Activated naive CD8-positive, alpha-beta T cell treated with anti-CD3 and anti-CD28 coated beads, Interleukin-2, amount 50 U/mL, for 24 hours (primary cell): ENCODE results near the gene TEX10.
"Not testable (repeated sequence)": the region's sequence is repeated elsewhere in the genome, so short reads cannot be mapped to it uniquely, and the experiment has no call there.

Source experiments
- ATAC-seq: fragments of 150-1000 bp; cut with Tn5 transposase; one replicate; pipeline ENCODE4 v1.10.0; 2021
- DNase-seq: peaks from one replicate; pipeline ENCODE4 v3.0.0; 2021
- H3K27ac Mint-ChIP-seq: one replicate; pipeline ENCODE4 v1.8.0; 2021; ENCODE audit warnings: mild to moderate bottlenecking, mixed read lengths
- H3K27me3 Mint-ChIP-seq: one replicate; pipeline ENCODE4 v1.8.0; 2021; ENCODE audit warnings: mixed read lengths
- H3K36me3 Mint-ChIP-seq: one replicate; pipeline ENCODE4 v1.8.0; 2021; ENCODE audit warnings: low read depth, mixed read lengths
- H3K4me1 Mint-ChIP-seq: one replicate; pipeline ENCODE4 v1.8.0; 2021; ENCODE audit warnings: mixed read lengths
- H3K4me3 Mint-ChIP-seq: one replicate; pipeline ENCODE4 v1.8.0; 2021; ENCODE audit warnings: mild to moderate bottlenecking, moderate library complexity, mixed read lengths
- H3K9me3 Mint-ChIP-seq: one replicate; pipeline ENCODE4 v1.8.0; 2021; ENCODE audit warnings: mixed read lengths

The TEX10 gene

DNA sequence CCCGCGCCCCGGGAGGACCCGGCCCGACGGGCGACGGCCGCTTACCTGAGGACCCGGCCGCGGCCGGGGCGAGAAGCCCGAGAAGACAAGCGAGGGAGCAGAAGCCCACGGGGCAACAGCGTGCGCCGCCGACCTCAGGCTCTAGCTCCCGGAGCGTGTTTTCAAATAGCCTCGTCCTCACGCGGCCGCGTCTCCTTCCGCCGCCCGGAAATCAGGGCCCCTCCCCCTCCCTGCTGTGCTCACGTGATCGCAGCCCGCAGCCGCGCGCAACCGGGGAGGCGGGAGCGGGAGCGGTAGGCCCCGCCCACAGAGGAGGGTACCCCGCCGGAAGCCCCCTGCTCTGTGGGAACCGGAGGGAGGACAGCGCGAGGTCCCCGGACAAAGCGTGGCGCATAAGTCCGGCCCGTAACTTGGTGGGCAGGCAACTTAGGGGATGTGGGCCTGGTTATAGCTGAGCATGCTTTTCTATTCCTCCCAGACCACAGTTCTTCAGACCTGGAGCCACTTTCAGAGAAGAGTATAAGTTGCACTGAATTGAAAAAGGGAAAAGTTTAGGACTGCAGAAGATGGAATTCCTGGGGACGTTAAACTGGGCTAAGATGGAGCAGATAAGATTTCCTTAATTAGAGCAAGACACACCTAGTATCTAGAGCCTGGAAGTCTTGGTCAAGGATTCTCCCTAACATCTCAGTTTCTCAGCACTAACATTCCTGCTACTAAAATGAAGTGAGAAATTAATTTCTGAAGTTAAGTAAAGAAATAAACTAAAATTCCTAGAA, at the start of gene TEX10:
TEX10 (minus strand) TSS at position 216 of the 779 bp plus-strand sequence. CDS start 3,579 bp downstream, outside the sequence.
- H3K36me3 Mint-ChIP-seq = peaks cover 25% of the 10 kb centered on the region
- peaks cover 11% of the 10 kb centered on the region for H3K9me3 Mint-ChIP-seq
- DNase-seq (peak; percentile 91), ATAC-seq (peak; percentile 84)
- H3K4me3 Mint-ChIP-seq = peak within 1 kb of the TSS; percentile 99
- H3K27ac Mint-ChIP-seq = peak within 1 kb of the TSS; percentile 93
- H3K4me1 Mint-ChIP-seq = peaks cover 59% of the 10 kb centered on the region
- H3K27me3 Mint-ChIP-seq = no peaks in the 10 kb centered on the region

DNA sequence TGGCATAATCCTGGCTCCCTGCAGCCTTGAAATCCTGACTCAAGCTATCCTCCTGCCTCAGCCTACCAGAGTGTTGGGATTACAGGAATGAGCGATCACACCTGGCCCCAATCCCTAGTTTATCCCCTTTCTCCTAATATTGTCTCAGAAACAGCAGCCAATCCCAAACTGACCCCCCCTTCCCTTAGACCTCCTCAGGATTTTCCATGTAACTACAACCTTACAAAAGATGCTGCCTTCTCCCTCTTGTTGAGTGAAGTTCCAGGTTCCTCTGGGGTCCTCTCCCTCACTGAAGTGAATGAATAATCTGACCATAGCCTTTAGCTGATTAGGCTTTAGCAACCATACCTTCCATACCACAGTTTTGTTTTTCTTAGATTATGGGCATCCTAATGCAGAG, 48.3 kb upstream of the TEX10 start:
- Mint-ChIP-seq H3K4me3 (no peak overlapping the region), H3K27me3 (peaks cover 3% of the 10 kb centered on the region), H3K36me3 (no peaks in the 10 kb centered on the region), H3K27ac (no peak overlapping the region), H3K9me3 (no peaks in the 10 kb centered on the region), H3K4me1 (no peaks in the 10 kb centered on the region)
- ATAC-seq = no peak
- DNase-seq = no peak

DNA sequence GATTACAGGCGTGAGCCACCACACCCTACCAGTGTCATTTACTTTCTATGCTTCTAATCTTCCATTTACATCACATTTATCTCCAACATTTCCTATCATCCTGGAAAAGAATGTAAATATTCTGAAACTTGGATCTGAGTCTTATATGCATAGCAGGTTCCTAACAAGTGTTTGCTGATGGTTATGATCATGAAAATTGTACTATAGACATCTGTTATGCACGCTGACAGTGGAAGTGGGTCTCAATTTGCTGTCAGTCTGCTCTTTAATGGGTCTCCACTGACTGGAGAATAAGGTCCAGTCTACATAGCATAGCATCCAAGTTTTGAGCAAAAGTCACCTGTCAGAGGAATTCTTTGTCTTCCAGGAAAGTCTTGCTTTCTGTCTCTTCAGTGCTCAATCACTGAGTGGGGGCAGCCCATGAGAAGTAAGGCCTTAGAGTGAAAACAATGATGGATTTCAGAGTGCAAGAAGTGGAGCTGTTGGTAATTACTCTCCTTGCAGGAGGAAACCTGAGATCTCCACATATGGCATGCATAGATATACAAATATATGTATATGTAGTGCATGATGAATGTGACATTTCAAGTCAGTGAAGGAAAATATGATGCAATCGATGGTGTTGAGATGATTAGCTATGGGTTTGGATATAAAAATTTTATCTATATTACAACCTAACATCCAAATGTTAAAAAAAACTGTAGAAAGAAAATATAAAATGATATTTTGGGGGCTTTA, 45.0 kb upstream of the TEX10 start:
- ATAC-seq = no peak
- H3K4me3 Mint-ChIP-seq = no peak overlapping the region
- H3K4me1 Mint-ChIP-seq = no peaks in the 10 kb centered on the region
- H3K36me3 Mint-ChIP-seq = peaks cover 3% of the 10 kb centered on the region
- no peak for DNase-seq
- no peak overlapping the region for H3K27ac Mint-ChIP-seq
- H3K9me3 Mint-ChIP-seq = peaks cover 4% of the 10 kb centered on the region
- no peaks in the 10 kb centered on the region for H3K27me3 Mint-ChIP-seq

DNA sequence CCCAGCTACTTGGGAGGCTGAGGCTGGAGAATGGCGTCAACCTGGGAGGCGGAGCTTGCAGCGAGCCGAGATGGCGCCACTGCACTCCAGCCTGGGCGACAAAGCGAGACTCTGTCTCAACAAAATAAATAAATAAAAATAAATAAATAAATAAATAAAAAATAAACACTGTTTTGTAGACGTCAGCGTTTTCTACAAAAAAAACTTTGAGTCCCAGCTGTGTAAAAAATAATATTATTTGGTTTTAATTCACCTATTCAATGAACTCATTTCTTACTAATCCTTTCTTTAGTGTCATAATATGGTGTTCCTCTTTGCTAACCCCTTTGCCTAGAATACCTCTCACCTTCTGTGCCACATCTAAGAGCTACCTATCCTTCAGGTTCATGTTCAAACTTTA, 44.0 kb upstream of the TEX10 start:
- H3K4me1 Mint-ChIP-seq = no peaks in the 10 kb centered on the region
- no peak overlapping the region for H3K4me3 Mint-ChIP-seq
- no peak overlapping the region for H3K27ac Mint-ChIP-seq
- H3K9me3 Mint-ChIP-seq = peaks cover 4% of the 10 kb centered on the region
- ATAC-seq = no peak
- H3K27me3 Mint-ChIP-seq = no peaks in the 10 kb centered on the region
- H3K36me3 Mint-ChIP-seq = peaks cover 4% of the 10 kb centered on the region
- no peak for DNase-seq

DNA sequence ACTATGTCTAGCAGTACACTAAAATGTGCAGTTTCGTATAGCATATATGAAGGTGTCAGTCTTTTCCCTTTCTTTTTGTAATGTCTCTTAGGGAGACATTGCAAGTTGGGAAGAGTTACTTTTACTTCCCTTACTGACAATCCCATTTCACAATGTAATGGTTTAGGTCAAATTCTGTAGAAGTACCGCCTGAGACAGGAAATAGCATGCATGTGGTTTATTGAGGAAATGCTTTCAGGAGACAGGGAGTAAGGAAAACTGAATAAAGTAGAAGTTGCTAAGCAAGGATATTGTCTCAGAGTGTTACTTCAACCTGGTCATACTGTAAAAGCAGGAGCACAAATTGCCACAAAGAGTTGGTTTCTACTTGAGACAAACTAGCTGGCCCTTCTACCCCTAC, 42.1 kb upstream of the TEX10 start:
- Mint-ChIP-seq H3K27ac (no peak overlapping the region), H3K4me1 (no peaks in the 10 kb centered on the region), H3K9me3 (peaks cover 4% of the 10 kb centered on the region), H3K36me3 (peaks cover 7% of the 10 kb centered on the region), H3K4me3 (no peak overlapping the region), H3K27me3 (no peaks in the 10 kb centered on the region)
- DNase-seq = no peak
- no peak for ATAC-seq

DNA sequence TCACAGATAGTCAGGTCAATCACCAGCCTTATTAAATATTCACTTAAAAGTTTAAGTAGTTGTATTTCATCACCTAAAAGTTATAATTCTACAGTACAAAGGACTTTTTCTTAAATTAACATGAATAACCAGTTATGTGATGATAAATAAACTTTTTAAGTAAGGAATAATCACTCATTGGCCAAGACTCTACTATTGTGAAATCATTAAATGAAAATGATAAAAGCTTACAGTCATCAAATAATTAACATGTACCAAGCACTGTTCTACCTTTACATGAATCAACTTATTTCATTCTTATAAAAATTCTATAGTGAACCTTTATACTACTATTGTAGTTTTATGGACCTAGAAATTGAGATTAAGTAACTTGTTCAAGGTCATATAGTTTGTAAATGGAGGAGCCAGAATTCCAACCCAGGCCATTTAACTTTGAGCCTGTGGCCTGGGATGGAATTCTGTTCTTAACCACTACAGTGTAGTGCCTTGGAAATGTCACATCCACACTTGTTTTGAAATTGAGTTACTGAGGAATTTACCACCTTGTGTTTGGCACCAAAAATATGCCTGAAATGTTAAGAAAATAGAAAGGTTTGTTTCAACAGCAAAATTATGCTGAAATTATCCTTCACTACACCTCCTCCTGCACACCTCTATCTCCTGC, 41.4 kb upstream of the TEX10 start:
- H3K27me3 Mint-ChIP-seq = no peaks in the 10 kb centered on the region

DNA sequence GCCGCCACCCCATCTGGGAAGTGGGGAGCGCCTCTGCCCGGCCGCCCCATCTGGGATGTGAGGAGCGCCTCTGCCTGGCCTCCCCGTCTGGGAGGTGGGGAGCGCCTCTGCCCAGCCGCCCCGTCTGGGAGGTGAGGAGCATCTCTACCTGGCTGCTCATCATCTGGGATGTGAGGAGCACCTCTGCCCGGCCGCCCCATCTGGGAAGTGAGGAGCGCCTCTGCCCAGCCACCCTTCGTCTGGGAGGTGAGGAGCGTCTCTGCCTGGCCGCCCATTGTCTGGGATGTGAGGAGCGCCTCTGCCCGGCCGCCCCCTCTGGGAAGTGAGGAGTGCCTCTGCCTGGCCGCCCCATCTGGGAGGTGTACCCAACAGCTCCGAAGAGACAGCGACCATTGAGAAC, 40.2 kb upstream of the TEX10 start:
- not testable (repeated sequence) for H3K4me3 Mint-ChIP-seq, ATAC-seq, H3K9me3 Mint-ChIP-seq, H3K4me1 Mint-ChIP-seq, H3K27me3 Mint-ChIP-seq, H3K36me3 Mint-ChIP-seq, H3K27ac Mint-ChIP-seq, DNase-seq

More for the DNA sequence above, 41.4 kb upstream of the TEX10 start:
- no peaks in the 10 kb centered on the region for H3K4me1 Mint-ChIP-seq
- H3K4me3 Mint-ChIP-seq = no peak overlapping the region
- peaks cover 7% of the 10 kb centered on the region for H3K36me3 Mint-ChIP-seq
- DNase-seq (no peak), ATAC-seq (no peak)
- peaks cover 4% of the 10 kb centered on the region for H3K9me3 Mint-ChIP-seq
- H3K27ac Mint-ChIP-seq = no peak overlapping the region

DNA sequence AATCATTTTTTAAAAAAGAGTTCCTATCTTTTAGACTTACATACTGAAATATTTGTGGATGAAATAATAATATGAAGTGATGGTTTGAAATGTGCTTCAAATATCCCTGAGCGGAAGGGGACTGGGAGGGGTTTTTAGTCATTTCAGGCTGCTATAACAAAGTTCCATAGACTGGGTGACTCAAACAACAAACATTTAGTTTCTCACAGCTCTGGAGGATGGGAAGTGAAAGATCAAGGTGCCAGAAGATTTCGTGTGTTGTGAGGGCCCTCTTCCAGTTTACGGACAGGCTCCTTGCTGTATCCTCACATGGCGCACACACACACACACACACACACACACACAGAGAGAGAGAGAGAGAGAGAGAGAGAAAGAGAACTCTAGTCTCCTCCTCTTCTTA, 27.1 kb upstream of the TEX10 start:
- Mint-ChIP-seq H3K4me3 (no peak overlapping the region), H3K27me3 (no peaks in the 10 kb centered on the region), H3K4me1 (no peaks in the 10 kb centered on the region), H3K9me3 (peaks cover 5% of the 10 kb centered on the region), H3K36me3 (no peaks in the 10 kb centered on the region), H3K27ac (no peak overlapping the region)
- DNase-seq (no peak), ATAC-seq (no peak)

DNA sequence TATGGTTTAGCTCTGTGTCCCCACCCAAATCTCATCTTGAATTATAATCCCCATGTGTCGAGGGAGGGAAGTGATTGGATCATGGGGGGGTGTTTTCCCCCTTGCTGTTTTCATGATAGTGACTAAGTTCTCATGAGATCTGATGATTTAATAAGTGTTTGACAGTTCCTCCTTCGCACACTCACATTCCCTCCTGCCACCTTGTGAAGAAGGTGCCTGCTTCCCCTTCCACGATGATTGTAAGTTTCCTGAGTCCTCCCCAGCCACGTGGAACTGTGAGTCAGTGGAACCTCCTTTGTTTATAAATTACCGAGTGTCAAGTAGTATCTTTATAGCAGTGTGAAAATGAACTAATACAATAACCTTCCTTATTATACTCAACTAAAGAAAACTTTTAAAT, 24.3 kb upstream of the TEX10 start:
- no peak for DNase-seq
- no peak for ATAC-seq
- H3K27me3 Mint-ChIP-seq = no peaks in the 10 kb centered on the region
- no peaks in the 10 kb centered on the region for H3K9me3 Mint-ChIP-seq
- no peaks in the 10 kb centered on the region for H3K4me1 Mint-ChIP-seq
- H3K4me3 Mint-ChIP-seq = no peak overlapping the region
- no peak overlapping the region for H3K27ac Mint-ChIP-seq
- no peaks in the 10 kb centered on the region for H3K36me3 Mint-ChIP-seq

DNA sequence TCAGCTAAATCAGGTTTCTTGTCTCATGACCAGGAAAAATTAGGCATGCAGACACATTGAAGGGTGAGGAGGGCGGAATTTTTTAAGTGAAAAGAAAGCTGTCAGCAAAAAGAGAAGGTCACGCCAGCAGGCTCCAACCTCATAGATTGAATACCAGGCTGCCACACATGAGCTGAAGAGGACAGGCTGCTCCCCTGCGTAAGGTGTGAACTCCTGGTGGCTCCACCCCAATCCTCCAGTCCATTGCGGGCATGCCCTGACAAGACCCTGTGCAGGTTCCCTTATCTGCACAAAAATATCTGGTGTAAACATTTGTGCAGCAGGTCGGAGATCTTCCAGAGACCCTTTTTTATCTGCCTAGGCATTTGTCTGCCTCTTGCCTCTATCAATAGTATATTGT, 22.9 kb upstream of the TEX10 start:
- DNase-seq (no peak), ATAC-seq (no peak)
- Mint-ChIP-seq H3K4me1 (no peaks in the 10 kb centered on the region), H3K9me3 (no peaks in the 10 kb centered on the region), H3K27ac (no peak overlapping the region), H3K36me3 (no peaks in the 10 kb centered on the region), H3K4me3 (no peak overlapping the region), H3K27me3 (no peaks in the 10 kb centered on the region)

DNA sequence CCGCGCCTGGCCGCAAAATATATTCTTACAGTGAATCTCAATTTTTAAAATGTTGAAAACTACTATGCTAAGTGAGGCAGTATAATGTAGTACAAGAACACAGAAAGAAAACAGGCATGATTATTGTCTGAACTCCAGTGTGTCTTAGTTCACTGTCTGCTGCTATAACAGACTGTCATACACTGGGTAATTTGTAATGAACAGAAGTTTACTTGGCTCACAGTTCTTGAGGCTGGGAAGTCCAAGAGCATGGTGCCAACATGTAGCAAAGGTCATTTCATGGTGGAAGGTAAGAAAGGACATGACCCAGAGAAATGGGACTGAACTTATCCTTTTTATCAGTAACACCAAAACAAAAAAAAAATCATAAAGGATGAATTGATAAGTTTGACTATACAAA, 19.9 kb upstream of the TEX10 start:
- ATAC-seq (no peak), DNase-seq (no peak)
- H3K4me3 Mint-ChIP-seq = no peak overlapping the region
- no peaks in the 10 kb centered on the region for H3K27me3 Mint-ChIP-seq
- peaks cover 3% of the 10 kb centered on the region for H3K36me3 Mint-ChIP-seq
- H3K4me1 Mint-ChIP-seq = no peaks in the 10 kb centered on the region
- H3K27ac Mint-ChIP-seq = no peak overlapping the region
- peaks cover 5% of the 10 kb centered on the region for H3K9me3 Mint-ChIP-seq

DNA sequence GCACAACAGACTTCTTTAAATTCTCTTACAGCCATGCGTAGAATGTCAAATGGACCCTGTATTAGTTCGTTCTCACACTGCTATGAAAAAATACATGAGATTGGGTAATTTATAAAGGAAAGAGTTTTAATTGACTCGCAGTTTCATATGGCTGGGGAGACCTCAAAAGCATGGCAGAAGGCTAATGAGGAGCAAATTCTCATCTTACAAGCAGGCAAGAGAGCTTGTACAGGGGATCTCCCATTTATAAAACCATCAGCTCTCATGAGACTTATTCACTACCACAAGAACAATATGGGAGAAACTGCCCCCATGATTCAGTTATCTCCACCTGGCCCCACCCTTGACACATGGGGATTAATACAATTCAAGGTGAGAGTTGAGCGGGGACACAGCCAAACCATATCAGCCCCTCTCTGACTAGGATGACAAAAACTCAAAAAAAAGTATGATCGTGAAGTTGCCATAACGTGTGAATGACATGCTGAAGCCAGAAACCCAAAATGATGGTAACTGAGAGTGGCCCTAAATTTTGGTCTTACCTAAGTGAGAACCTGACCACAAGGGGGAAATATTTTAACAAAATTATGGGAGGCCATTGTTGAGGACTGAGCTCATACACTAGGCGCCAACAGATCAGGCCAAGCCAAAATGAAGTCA, 17.5 kb upstream of the TEX10 start:
- Mint-ChIP-seq H3K4me3 (no peak overlapping the region), H3K27me3 (no peaks in the 10 kb centered on the region), H3K27ac (no peak overlapping the region), H3K4me1 (no peaks in the 10 kb centered on the region), H3K36me3 (peaks cover 3% of the 10 kb centered on the region), H3K9me3 (peaks cover 12% of the 10 kb centered on the region)
- ATAC-seq (no peak), DNase-seq (no peak)

DNA sequence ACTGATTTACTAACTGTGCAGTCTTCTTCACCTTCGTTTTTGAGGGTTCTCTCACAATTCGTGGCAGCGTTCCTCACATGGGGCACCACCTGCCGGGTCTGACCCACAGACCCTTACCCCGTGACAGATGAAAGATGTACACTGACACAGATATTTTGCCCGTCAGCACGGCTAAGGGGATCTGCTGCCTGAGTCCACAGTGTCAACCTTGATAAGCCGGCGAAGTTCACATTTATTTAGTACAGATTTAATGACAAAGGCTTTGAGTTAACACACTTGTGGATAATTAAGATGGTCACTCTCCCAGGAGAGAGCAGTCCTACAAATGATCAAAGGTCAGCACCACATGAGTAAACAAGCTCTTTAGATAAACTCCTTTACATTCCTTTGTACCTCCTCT, 15.9 kb upstream of the TEX10 start:
- H3K36me3 Mint-ChIP-seq = peaks cover 4% of the 10 kb centered on the region
- H3K4me3 Mint-ChIP-seq = no peak overlapping the region
- no peaks in the 10 kb centered on the region for H3K27me3 Mint-ChIP-seq
- DNase-seq (no peak), ATAC-seq (no peak)
- H3K4me1 Mint-ChIP-seq = no peaks in the 10 kb centered on the region
- no peak overlapping the region for H3K27ac Mint-ChIP-seq
- H3K9me3 Mint-ChIP-seq = peaks cover 15% of the 10 kb centered on the region

DNA sequence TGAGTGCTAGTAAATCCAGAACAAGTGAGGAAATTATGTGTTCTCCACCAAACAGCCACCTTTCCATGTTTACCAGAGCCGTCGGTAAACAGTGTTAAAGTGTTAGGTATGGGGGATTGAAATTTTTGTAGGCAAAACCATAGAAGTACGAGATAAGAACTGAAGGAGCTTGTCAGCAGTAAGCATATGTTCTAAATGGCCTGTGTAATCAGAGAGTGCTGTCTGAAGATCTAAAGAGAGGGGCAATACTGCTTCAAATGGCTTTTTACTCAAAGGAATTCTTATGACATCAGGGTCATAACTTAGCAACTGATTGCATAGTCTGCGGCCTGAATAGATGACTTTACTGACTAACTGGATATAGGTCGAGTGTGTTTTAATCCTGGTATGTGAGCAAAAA, 13.4 kb upstream of the TEX10 start:
- Mint-ChIP-seq H3K4me1 (no peaks in the 10 kb centered on the region), H3K36me3 (peaks cover 4% of the 10 kb centered on the region), H3K9me3 (peaks cover 15% of the 10 kb centered on the region), H3K4me3 (no peak overlapping the region), H3K27me3 (no peaks in the 10 kb centered on the region), H3K27ac (no peak overlapping the region)
- DNase-seq (no peak), ATAC-seq (no peak)
